PC-3 (cell line): ENCODE measurements around the gene PYGO1.

Experiments used
- CTCF ChIP-seq: fragments of 300-600 bp; sonication (generic); conservative IDR thresholded peaks from 2 replicates; pipeline ENCODE4 v1.5.1; 2017; ENCODE audit warnings: antibody characterized with exemption, low read depth, mild to moderate bottlenecking, low read length
- EZH2 ChIP-seq: fragments of 300-600 bp; sonication (generic); IDR thresholded peaks from one replicate; pipeline ENCODE4 v1.6.1; 2017; ENCODE audit warnings: antibody characterized with exemption, mild to moderate bottlenecking, low read length; ENCODE audit not compliant: unreplicated experiment

- no peak for TF ChIP-seq CTCF
- TF ChIP-seq EZH2: no peak
Observed at GRCh38 chr15:55573224-55573623, 14.9 kb downstream of the PYGO1 start.
